ENCODE data around the gene ADAMTSL4.

ADAMTSL4 gene

GRCh38 chr1:150552128-150552910 lies 3.1 kb downstream of the ADAMTSL4 start:
- no peak for TF ChIP-seq CTCF (conservative IDR thresholded peaks at IDR 0.05)
- H3K27ac ChIP-seq = no peak overlapping the region

- no peak for TF ChIP-seq CTCF (conservative IDR thresholded peaks at IDR 0.05)
- H3K27ac ChIP-seq = no peak overlapping the region
Observed at GRCh38 chr1:150552911-150553289, 3.7 kb downstream of the ADAMTSL4 start.

GRCh38 chr1:150553392-150554085 lies 4.3 kb downstream of the ADAMTSL4 start:
- H3K27ac ChIP-seq = no peak overlapping the region
- TF ChIP-seq CTCF (conservative IDR thresholded peaks at IDR 0.05) = no peak

GRCh38 chr1:150554086-150554452 lies 4.9 kb downstream of the ADAMTSL4 start:
- no peak overlapping the region for H3K27ac ChIP-seq
- no peak for TF ChIP-seq CTCF (conservative IDR thresholded peaks at IDR 0.05)

GRCh38 chr1:150555198-150555970 lies 6.2 kb downstream of the ADAMTSL4 start:
- no peak overlapping the region for H3K27ac ChIP-seq
- TF ChIP-seq CTCF (conservative IDR thresholded peaks at IDR 0.05) = no peak

- no peak for TF ChIP-seq CTCF (conservative IDR thresholded peaks at IDR 0.05)
- no peak overlapping the region for H3K27ac ChIP-seq
Observed at GRCh38 chr1:150555971-150556865, 7.0 kb downstream of the ADAMTSL4 start.

Data from VCaP (cell line).